CMK (cell line): ENCODE results near the gene ABR.
"Not testable (repeated sequence)": the region's sequence is repeated elsewhere in the genome, so short reads cannot be mapped to it uniquely, and the experiment has no call there.

Experiments used
- DNase-seq: peaks from one replicate; pipeline ENCODE4 v3.0.0-alpha.2; 2010; ENCODE audit warnings: low read depth

The ABR gene

DNA sequence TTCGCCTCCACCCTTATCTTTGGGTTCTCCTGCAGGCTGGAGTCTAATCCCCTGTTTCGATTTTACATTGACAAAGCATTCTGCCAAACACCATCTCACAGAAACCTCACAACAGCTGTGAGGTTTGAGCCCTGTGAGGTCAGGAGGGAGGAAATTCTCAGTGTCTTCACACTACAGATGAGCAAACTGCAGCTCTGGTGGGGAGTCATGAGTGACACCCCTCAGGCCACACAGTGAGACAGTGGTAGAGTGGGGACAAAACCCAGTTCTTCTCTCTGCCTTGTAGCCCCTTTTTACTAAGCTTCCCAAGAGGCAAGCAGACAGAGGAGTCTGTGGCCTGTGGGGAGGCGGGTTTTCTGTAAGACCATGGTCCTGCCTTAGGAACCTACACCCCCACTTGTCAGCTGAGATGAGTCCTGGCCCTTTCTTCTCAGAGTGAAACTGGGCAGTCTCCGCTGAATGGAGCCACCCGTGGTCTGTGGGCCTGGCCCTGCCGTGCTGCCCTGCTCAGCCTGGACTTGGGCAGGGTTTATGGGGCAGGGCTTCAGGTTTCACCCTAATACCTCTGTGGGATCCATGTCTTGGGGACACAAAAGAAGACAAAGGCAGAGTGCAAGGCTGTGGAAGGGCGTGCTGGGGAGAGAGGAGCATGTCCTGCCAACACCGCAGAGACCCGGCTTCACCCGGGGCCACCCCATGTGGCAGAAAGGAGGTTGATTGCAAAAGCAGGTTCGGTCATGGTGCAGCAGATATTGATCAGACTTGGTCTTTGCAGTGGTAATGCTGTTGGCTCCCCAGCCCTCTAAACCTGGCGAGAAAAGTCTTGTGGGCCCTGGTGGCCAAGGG, 59.0 kb downstream of the ABR start:
- no peak for DNase-seq

DNA sequence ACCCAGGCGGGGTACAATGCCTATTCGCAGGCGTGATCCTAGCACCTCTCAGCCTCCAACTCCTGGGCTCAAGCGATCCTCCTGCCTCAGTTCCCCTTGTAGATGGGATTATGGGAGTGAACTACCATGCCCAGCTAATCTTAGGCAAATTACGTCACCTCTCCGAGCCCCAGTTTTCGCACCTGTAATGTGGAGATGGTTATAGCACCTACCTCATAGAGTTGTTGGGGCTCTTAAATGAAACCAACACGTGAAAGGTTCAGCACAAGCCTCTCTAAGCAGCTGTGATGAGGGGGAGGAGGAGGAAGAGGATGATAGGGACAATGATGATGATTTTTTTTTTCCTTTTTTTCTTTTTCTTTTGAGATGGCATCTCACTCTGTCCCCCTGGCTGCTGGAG, 59.9 kb downstream of the ABR start:
- no peak for DNase-seq

DNA sequence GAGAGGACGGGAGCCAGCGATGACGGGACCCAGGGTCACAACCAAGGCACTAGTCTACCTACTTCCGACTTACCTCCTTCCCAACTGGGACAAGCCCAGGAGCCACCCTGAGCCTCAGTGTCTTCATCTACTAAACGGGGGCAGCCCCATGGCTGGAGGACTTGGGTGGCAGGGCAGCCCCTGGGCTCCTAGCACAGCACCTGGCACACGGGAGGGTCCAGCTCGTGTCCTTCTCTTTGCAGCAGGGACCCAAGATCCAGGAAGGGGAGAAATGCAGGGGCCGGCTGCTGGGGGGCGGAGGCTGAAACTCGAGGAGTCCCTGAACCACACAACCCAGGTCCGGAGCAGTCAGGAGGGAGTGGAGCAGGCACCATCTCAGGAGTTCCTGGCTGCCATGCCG, 63.2 kb downstream of the ABR start:
- no peak for DNase-seq

DNA sequence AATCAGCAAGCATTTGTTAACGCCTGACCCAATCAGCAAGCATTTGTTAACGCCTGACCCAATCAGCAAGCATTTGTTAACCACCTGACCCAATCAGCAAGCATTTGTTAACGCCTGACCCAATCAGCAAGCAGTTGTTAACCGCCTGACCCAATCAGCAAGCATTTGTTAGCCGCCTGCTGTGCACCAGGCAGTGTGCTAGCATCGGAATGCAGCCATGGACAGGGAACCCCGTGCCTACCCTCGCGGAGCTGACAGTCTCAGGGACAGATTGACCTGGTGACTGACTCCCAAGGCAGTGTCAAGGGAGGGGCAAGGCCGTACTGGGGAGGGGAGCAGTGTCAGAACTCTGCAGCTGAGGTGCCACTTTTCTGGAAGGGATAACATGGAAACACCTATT, 66.9 kb downstream of the ABR start:
- DNase-seq: no peak

DNA sequence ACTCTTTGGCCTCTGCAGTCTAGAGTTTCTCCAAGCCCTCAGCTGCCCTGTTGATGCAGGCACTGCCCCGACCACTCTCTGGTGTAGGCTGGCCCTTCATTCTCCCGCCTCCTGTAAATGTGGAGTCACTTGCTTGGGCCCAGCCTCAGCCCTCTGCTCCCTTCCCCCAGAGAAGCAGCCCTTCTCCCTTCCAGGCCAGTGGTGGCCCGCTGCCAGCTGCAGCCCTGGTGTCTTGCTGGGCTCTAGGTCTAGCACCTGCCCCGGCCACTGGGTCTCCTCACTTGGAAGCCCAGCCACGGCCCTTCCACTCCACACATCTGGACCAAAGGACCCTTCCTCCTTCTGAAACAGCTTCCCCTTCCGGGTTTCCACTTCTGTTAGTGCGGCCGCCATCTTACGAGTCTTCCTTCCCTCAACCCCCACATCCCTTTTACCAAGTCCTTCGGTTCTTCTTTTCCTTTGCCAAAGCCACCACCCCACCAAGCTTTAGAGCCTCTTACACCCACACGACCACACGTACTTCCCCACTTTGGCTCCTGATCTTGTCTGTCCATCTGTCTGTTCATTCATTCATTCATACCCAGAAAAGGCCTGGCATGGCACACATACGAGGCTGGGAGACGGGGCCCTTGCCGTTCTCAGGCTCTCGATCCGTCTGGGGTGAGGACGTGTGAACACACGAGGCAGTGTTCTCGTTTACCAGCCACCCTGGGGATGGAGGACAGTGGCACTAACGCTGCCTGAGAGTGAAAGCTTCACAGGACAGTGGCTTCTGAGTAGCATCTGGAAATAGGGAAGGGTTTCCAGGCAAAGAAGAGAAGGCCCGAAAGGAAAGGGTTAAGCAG, 68.0 kb downstream of the ABR start:
- DNase-seq: no peak

DNA sequence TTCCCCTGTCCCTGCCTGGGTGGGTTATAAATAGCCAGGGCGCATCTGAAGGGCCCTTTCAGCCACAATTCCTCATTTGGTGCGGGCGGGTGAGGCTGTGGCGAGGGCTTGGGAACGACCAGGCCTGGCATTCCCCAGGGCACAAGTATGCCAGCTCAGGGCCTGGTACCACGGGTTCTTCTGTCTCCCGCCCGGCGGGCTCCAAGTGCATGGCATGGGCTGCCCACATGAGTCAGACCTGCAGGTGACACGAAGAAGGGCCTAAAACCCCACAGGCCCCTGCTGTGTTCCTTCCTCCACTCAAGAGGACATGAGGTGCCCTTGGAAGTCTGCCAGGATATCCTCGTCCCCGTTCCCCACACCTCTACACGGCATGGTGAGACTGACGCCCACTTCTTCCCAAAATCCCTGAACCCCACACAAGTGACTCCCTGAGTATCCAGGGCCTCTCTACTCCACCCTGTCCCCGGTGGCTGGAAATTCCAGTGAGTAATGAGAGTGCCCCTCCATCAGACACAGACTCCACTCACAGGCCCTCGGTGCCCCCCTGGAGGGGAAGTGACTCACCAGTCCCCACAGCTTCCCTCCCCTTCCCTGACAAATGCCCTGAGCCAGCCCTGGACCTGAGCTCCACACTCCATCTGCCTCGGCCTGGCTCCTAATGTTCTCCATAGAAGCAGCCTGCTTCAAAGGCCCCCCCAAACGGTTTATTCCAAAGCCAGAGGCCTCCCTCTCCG, 68.8 kb downstream of the ABR start:
- DNase-seq: no peak

DNA sequence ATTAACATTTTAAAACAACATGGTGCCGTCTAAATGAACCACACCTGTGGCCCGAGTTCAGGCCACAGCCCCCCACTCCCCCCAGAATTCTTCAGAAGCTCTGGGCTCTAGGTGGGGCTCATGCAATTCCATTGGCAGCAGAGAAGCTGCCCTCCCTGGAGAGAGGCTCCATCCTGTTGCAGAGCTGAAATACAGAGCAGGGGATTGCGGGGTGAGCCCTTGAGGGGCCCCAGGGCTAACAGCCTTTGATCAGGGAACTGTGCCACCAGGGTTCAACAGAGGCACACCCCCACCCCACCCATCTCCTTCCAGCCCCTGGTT, 69.3 kb downstream of the ABR start:
- no peak for DNase-seq

DNA sequence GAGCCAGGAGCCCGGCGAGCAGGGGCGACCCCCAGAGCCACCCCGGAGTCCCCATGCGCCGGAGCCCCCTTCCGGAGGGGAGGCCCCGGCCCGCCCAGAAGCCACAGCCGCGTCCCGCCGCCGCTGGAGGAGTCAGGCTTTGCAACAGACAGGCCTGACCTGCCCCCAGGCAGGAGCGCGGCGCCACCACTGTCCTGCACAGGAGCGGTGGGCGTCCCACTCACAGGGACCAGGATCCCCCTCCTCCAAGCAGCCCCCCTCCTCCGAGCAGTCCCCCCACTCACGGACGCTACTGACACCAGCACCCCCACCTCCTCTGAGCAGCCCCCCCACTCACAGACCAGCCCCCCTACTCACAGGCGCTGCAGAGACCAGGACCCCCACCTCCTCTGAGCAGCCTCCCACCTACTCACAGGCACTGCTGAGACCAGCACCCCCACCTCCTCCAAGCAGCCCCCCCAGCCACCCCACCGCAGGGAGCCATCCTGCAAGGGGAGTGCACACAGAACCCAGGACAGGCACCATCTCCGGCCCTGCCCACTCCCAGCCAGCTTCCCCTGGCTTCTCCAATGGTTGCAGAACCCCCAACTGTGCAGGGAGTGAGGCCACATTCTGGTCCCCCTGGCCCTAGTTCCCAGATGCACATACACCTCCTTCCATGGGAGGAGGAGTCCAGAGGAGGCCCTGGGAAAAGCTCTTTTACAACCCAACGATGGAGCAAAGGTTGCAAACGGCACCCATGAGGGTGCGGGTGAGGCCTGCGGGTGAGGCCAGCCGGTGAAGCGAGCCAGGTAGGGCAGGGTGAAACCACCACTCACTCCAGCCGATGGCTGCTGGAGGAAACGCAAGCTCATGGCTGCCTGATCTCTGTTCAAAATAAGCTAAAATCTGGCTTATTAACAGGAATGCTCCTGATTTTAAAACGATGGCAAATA, 69.9 kb downstream of the ABR start:
- DNase-seq: no peak

DNA sequence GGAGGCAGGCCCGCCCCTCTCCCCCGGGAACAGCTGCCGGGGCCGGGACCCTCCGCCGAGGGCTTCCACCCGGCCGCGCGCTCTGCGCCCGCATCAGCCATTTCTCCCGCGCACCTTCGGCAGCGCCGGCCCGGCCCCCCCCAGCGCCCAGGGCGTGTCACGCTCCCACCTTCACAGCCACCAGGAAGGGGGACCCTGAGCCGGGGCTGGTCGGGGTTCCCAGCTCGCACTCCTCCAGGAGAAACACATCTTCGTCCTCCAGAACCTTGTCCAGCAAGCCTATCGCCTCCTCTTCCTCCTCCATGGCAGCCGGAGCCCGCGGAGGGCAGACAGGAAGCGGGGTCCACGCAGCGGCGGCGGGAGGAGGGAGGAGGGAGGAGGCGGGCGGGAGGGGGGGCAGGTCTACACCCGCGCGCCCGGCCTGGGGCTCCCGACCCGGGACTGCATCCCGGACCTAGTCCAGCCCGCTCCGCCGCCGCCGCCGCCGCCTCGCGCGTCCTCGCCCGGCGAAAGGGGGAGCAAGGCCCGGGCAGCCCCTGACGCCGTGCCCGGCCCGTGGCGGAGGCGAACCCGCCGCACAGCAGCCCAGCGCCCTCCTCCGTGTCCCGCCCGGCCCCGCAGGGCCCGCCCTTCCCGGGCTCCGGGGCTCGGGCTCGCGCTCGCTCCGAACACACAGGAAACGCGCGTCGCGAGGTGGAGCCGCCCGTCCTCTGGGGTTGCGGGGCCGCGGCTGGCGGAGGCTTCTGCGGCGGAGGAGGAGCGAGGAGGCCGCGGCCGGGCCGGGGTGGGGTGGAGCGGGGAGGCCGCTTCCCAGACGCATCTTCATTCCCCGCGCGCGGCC, 70.8 kb downstream of the ABR start:
- no peak for DNase-seq

DNA sequence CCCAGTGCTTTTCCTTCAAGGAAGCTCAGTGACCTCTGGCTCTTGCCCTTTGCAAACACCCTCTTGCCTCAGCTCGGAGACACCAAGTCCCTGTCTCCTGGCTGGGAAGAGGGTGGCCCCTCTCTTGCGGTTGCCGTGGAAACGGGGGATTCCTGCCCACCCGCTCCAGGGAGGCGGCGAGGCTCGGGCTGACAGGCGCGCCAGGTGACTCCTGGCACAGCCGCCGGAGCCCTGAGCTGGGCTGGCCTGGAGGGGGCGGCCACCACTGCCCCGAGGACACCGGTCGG, 71.4 kb downstream of the ABR start:
- no peak for DNase-seq

DNA sequence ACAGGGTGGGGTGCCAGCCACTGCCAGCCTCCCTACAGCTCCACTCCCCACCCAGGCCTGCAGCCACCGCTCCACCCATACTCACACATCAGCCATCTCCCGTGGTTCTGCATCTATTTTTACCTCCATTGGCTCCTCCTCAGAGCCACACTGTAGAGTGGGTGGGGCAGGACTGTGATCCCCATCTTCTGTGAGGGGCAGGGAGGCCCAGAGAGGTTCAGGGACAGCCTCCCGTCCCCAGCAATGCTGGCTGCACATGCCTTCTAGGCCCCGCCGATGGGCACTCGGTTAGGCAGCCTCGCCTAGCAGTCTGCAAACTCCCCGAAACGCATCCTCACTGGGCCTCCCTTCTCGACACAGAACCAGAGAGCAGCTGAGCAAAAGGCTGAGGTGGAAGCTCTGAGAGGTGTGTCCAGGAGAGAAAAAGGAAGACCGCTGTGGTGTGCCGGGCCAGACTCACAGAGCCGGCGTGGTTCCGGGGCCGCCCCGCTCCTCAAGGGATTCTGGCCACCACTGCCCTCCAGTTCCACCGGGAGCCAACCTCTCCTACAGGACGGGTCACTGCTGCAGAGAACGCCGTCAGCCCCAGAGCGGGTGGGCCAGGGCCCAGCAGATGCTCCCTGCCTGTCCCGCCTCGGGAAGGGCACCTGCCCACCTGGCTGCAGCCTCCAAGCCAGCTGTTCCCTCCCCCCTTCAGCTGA, 71.9 kb downstream of the ABR start:
- no peak for DNase-seq

DNA sequence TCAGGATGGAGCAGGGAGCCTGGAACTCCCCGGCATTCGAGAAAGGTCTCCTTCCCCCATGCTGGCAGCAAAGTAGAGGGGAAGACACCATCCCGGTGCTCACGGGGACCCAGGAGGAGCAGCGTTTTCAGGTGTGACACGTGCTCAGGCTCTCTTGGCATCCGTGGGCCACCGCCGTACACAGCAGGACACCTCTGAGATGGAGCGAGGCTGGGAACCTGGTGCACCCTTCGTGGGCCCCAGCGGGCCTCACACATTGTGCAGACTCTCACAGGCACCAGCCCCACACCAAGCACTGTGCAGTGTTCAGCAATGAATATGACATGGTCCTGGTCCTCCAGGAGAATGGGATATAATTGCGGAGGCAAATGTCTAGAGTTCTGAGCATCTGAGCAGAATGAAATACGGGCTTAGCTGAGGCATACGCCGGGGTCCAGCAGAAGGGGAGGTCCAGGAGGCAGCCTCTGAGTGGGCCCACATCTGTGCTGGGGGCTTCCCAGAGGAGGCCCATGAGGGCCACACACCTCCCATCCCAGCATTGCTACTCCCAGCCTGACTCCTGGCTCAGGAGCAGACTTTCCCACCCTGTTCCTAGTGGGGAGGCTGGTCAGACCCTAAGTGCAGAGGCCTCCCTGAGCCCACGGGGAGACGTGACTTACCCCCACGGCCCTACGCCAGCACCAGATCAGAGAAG, 72.6 kb downstream of the ABR start:
- DNase-seq: no peak

DNA sequence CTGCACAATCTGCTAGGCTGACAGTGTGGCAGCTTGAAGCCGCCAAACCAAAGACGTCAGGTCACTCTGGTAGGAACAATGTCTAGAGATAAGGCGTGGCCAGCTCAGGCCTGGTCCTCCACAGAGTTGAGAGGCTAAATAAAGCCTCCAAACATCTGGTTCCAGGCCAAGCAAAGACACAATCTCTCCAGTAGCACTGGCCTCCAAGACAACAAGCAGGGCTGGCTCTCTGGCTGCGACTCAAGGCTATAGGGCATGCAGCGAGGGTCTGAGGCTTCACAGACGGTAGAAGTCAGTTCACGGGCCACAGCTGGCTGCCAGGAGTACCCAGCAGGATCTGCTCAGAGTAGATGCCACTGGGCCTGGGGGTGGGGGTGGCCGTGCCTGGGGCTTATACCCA, 75.6 kb downstream of the ABR start:
- no peak for DNase-seq

DNA sequence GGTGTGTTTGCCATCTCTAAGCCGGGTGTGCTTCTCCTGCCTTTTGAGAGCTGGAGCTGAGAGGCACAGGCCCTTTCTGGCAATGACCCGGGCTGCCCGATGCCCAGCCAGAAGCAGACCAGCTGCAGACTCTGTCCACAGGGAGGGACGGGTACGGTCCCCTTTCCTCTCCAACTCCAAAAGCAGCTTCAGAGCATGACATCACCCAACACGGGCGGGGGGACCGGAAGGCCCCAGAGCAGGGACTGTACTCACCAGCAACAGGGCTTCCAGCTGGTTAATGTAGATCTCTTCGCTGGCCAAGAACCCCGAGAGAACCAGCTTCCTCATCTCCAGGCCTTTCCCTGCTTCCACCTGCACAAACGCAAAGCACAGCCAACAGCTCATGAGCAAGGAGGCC, 79.4 kb downstream of the ABR start:
- DNase-seq: no peak

DNA sequence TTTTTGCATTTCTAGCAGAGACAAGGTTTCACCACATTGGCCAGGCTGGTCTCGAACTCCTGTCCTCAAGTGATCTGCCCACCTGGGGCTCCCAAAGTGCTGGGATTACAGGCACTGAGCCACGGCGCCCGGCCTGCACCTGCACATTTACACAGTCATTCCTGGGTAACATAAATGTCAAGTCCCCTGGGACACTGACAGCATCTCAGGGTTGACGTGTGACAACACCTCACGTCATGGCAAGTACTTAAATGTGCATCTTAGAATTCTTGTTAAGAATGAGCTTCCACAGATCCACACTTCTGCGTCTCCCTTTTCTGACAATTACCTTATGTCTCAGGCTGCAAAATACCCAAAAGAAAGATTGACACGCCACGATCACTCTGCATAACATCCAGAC, 80.5 kb downstream of the ABR start:
- DNase-seq: no peak

DNA sequence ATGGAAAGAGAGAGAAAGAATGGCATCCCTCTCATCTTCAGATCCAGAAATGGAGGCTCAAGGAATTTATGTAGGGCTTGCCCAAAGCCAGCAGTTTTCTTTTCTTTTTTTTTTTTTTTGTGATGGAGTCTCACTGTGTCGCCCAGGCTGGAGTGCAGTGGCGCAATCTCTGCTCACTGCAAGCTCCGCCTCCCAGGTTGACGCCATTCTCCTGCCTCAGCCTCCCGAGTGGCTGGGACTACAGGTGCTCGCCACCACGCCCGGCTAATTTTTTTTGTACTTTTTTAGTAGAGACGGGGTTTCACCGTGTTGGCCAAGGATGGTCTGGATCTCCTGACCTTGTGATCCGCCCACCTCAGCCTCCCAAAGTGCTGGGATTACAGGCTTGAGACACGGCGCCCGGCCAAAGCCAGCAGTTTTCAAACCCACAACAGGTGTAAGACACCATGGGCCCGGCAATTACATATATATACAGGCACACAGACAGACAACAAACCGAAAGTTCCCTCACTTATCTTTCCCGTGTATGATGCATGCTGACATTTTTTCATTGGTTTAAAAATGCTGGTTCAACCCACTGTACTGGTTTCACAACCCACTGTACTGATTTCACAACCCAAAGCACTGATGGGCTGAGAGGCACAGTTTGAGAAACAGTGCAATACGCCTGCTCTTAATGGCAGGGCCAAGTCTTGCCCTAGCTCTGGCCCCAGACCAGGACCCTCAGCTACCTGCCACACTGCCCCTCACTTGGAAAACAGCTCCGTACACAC, 81.6 kb downstream of the ABR start:
- not testable (repeated sequence) for DNase-seq

DNA sequence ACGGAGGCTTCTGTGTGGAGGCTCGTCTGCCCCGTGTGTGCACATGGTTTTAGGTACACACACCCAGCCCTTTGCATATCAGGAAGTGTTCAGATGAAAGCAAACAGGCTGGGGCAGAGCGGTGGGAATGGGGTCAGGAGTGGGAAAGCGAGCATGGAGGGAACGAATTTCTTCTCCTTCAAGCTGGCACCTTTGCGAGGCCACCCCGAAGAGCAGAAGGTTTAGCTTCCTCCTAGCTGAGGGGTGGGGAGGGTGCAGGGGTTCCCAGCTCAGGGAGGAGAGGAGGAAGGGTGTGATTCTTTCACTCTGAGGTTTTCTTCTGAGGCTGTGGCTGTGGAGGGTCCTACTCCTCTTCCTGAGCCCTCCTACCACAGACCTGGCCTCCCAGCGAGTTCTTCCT, 83.6 kb downstream of the ABR start:
- no peak for DNase-seq

DNA sequence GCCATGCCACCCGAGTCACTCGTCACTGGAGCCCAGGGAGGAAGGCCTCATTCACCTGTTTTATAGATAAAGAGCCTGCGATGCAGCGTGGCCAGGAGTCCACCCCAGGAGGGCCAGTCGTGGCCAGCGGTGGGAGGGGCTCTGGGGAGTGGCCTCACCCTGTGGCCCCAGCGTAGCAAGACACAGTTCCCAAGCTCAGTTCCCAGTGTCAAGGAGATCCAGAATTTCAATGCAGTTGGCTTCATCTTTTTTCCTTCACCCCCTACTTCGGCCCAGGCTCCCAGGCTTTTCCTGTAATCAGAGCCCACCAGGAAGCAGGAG, 84.0 kb downstream of the ABR start:
- DNase-seq: no peak
